Measurements from ENCODE around the gene EMILIN2.
A peak's percentile ranks its signal among the peaks of the same experiment; 100 is the strongest.

Gene EMILIN2

GRCh38 chr18:2908946-2909335, 62.1 kb downstream of the EMILIN2 start:
- Histone ChIP-seq H4K8ac (ENCODE audit: low read depth, low read length) (no peak overlapping the region), H3K27me3 (ENCODE audit: control insufficient read depth in 3 of 3, insufficient read depth in 3 of 3, low read depth in 1 of 3, low read length in 3 of 3) (peaks cover 0 to 28% (median 12%) of the 10 kb centered on the region in 3 experiments), H2BK15ac (ENCODE audit: low read length) (no peak overlapping the region), H3K36me3 (replicated peaks in 1 of 2; ENCODE audit: control insufficient read depth in 2 of 2, insufficient read depth in 2 of 2, low read length in 2 of 2) (peaks cover 9 to 15% of the 10 kb centered on the region in 2 donors), H2BK120ac (ENCODE audit: low read depth, low read length) (no peak overlapping the region), H3K9ac (ENCODE audit: low read depth, low read length, poor library complexity) (no peak overlapping the region), H3K27ac (replicated peaks; ENCODE audit: low read length) (no peak overlapping the region), H3K14ac (ENCODE audit: low read length) (no peak overlapping the region), H2BK5ac (ENCODE audit: low read length) (no peak overlapping the region), H3K4ac (ENCODE audit: low read length) (no peak overlapping the region), H3K4me3 (ENCODE audit: low read length in 2 of 2) (no peak overlapping the region), H3K23ac (ENCODE audit: low read depth, low read length, poor library complexity) (no peak overlapping the region), H2AK5ac (ENCODE audit: low read depth, low read length) (no peak overlapping the region), H3K79me1 (ENCODE audit: low read depth, low read length) (no peaks in the 10 kb centered on the region), H3K4me1 (ENCODE audit: control insufficient read depth in 2 of 2, insufficient read depth in 1 of 2, low read depth in 1 of 2, low read length in 2 of 2) (no peaks in the 10 kb centered on the region), H3K18ac (ENCODE audit: low read length) (no peak overlapping the region), H2AFZ (ENCODE audit: low read length) (no peak overlapping the region), H2BK12ac (ENCODE audit: low read length) (no peak overlapping the region), H4K91ac (ENCODE audit: low read depth, low read length, poor library complexity) (no peak overlapping the region), H3K9me3 (replicated peaks in 1 of 2; ENCODE audit: control insufficient read depth in 2 of 2, insufficient read depth in 1 of 2, low read depth in 1 of 2, low read length in 2 of 2) (peaks cover 0 to 7% of the 10 kb centered on the region in 2 donors), H3K4me2 (ENCODE audit: insufficient read depth, low read length, poor library complexity, severe bottlenecking) (no peak overlapping the region)
- no peak for DNase-seq (ENCODE audit: low spot score)
- WGBS, 2 donors (ENCODE audit: extremely low coverage in 2 of 2, insufficient read length in 2 of 2, insufficient replicate concordance in 1 of 2): no CpG with 5 or more reads among the region's 2 CpGs

DNA sequence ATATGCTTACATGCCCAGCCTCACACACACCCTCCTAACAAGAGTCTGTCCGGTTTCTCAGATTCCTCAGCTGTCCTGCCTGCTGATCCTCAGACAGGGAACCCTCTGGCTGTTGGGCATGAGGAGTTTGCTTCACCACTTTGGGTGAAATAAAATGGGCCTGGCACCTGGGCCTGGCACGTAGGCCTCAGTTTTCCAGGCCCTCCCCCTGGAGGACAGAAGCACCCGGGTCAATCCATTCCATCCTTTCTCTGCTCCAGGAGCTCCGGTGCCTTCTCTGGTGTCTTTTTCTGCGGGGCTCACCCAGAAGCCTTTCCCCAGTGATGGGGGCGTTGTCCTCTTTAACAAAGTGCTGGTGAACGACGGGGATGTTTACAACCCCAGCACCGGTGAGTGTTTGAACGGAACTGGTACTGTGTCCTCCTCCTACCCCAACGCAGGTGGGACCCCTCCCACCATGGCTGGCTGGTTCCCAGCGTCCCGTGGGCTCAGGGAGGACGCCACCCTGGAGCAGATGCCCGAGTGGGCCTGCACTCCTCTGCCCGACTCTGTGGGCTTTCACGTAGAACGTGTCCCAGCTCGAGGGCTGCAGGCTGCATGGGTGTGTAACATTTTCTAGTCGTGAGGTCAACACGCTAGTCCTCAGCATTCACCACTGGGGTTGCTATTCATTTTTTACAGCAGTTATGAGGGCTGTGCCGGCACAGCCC, 62.8 kb downstream of the EMILIN2 start:
- Histone ChIP-seq H3K9me3 (replicated peaks in 1 of 2; ENCODE audit: control insufficient read depth in 2 of 2, insufficient read depth in 1 of 2, low read depth in 1 of 2, low read length in 2 of 2) (peaks cover 0 to 5% of the 10 kb centered on the region in 2 donors), H3K14ac (ENCODE audit: low read length) (no peak overlapping the region), H2BK5ac (ENCODE audit: low read length) (no peak overlapping the region), H3K36me3 (replicated peaks in 1 of 2; ENCODE audit: control insufficient read depth in 2 of 2, insufficient read depth in 2 of 2, low read length in 2 of 2) (peaks cover 16 to 20% of the 10 kb centered on the region in 2 donors), H3K4me3 (ENCODE audit: low read length in 2 of 2) (no peak overlapping the region), H3K4ac (ENCODE audit: low read length) (no peak overlapping the region), H3K4me1 (ENCODE audit: control insufficient read depth in 2 of 2, insufficient read depth in 1 of 2, low read depth in 1 of 2, low read length in 2 of 2) (no peaks in the 10 kb centered on the region), H3K27ac (replicated peaks; ENCODE audit: low read length) (no peak overlapping the region), H4K8ac (ENCODE audit: low read depth, low read length) (no peak overlapping the region), H4K91ac (ENCODE audit: low read depth, low read length, poor library complexity) (no peak overlapping the region), H2BK120ac (ENCODE audit: low read depth, low read length) (no peak overlapping the region), H2BK12ac (ENCODE audit: low read length) (no peak overlapping the region), H3K27me3 (ENCODE audit: control insufficient read depth in 3 of 3, insufficient read depth in 3 of 3, low read depth in 1 of 3, low read length in 3 of 3) (peaks cover 0 to 22% (median 12%) of the 10 kb centered on the region in 3 experiments), H3K18ac (ENCODE audit: low read length) (no peak overlapping the region), H2AK5ac (ENCODE audit: low read depth, low read length) (no peak overlapping the region), H3K9ac (ENCODE audit: low read depth, low read length, poor library complexity) (no peak overlapping the region), H2BK15ac (ENCODE audit: low read length) (no peak overlapping the region), H3K23ac (ENCODE audit: low read depth, low read length, poor library complexity) (peak overlapping the region; percentile 44), H2AFZ (ENCODE audit: low read length) (no peak overlapping the region), H3K79me1 (ENCODE audit: low read depth, low read length) (no peaks in the 10 kb centered on the region), H3K4me2 (ENCODE audit: insufficient read depth, low read length, poor library complexity, severe bottlenecking) (no peak overlapping the region)
- DNase-seq (ENCODE audit: low spot score): no peak
- WGBS, 2 donors (ENCODE audit: extremely low coverage in 2 of 2, insufficient read length in 2 of 2, insufficient replicate concordance in 1 of 2): no CpG with 5 or more reads among the region's 22 CpGs

DNA sequence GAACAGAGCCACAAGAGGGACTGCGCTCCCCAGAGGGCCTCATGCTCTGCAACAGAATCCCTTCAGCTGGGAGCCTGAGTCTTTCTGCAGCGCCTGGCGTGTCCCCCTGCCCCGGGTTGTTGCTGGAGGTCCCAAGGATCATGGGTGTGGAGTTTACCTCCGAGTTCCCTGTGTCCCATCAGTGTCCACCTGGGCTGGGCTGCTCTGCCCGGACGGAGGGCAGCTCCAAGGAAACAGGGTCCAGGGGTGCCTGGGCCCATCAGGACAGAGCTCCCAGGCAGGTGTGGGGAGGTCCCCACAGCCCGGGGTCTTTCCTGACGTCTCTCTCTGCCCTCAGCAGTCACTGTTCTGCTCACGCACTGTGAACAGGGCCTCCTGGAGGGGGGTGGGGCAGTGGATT, 63.5 kb downstream of the EMILIN2 start:
- H3K14ac ChIP-seq (ENCODE audit: low read length): no peak overlapping the region
- no peak overlapping the region for H3K4ac ChIP-seq (ENCODE audit: low read length)
- H2AK5ac ChIP-seq (ENCODE audit: low read depth, low read length): no peak overlapping the region
- H3K4me2 ChIP-seq (ENCODE audit: insufficient read depth, low read length, poor library complexity, severe bottlenecking): no peak overlapping the region
- H3K4me1 ChIP-seq (ENCODE audit: control insufficient read depth in 2 of 2, insufficient read depth in 1 of 2, low read depth in 1 of 2, low read length in 2 of 2): no peaks in the 10 kb centered on the region
- no peak for DNase-seq (ENCODE audit: low spot score)
- H4K91ac ChIP-seq (ENCODE audit: low read depth, low read length, poor library complexity): no peak overlapping the region
- no peak overlapping the region for H3K9ac ChIP-seq (ENCODE audit: low read depth, low read length, poor library complexity)
- peaks cover 0 to 18% (median 12%) of the 10 kb centered on the region in 3 experiments for H3K27me3 ChIP-seq (ENCODE audit: control insufficient read depth in 3 of 3, insufficient read depth in 3 of 3, low read depth in 1 of 3, low read length in 3 of 3)
- no peak overlapping the region for H3K18ac ChIP-seq (ENCODE audit: low read length)
- H3K36me3 ChIP-seq (replicated peaks in 1 of 2; ENCODE audit: control insufficient read depth in 2 of 2, insufficient read depth in 2 of 2, low read length in 2 of 2): peaks cover 22 to 23% of the 10 kb centered on the region in 2 donors
- no peak overlapping the region for H2BK12ac ChIP-seq (ENCODE audit: low read length)
- no peak overlapping the region for H3K27ac ChIP-seq (replicated peaks; ENCODE audit: low read length)
- H3K4me3 ChIP-seq (ENCODE audit: low read length in 2 of 2): no peak overlapping the region
- H3K79me1 ChIP-seq (ENCODE audit: low read depth, low read length): no peaks in the 10 kb centered on the region
- H3K23ac ChIP-seq (ENCODE audit: low read depth, low read length, poor library complexity): no peak overlapping the region
- no peak overlapping the region for H2BK5ac ChIP-seq (ENCODE audit: low read length)
- H2AFZ ChIP-seq (ENCODE audit: low read length): no peak overlapping the region
- H2BK120ac ChIP-seq (ENCODE audit: low read depth, low read length): no peak overlapping the region
- WGBS, 2 donors (ENCODE audit: extremely low coverage in 2 of 2, insufficient read length in 2 of 2, insufficient replicate concordance in 1 of 2): no CpG with 5 or more reads among the region's 10 CpGs
- H4K8ac ChIP-seq (ENCODE audit: low read depth, low read length): no peak overlapping the region
- no peak overlapping the region for H2BK15ac ChIP-seq (ENCODE audit: low read length)
- H3K9me3 ChIP-seq (replicated peaks in 1 of 2; ENCODE audit: control insufficient read depth in 2 of 2, insufficient read depth in 1 of 2, low read depth in 1 of 2, low read length in 2 of 2): peaks cover 0 to 3% of the 10 kb centered on the region in 2 donors

- Histone ChIP-seq H2BK12ac (ENCODE audit: low read length) (no peak overlapping the region), H3K79me1 (ENCODE audit: low read depth, low read length) (no peaks in the 10 kb centered on the region), H3K27me3 (ENCODE audit: control insufficient read depth in 3 of 3, insufficient read depth in 3 of 3, low read depth in 1 of 3, low read length in 3 of 3) (peaks cover 0 to 17% (median 10%) of the 10 kb centered on the region in 3 experiments), H2BK5ac (ENCODE audit: low read length) (no peak overlapping the region), H3K14ac (ENCODE audit: low read length) (no peak overlapping the region), H3K9me3 (replicated peaks in 1 of 2; ENCODE audit: control insufficient read depth in 2 of 2, insufficient read depth in 1 of 2, low read depth in 1 of 2, low read length in 2 of 2) (peaks cover 0 to 3% of the 10 kb centered on the region in 2 donors), H3K4me1 (ENCODE audit: control insufficient read depth in 2 of 2, insufficient read depth in 1 of 2, low read depth in 1 of 2, low read length in 2 of 2) (no peaks in the 10 kb centered on the region), H3K4me3 (ENCODE audit: low read length in 2 of 2) (no peak overlapping the region), H3K4ac (ENCODE audit: low read length) (no peak overlapping the region), H3K36me3 (replicated peaks in 1 of 2; ENCODE audit: control insufficient read depth in 2 of 2, insufficient read depth in 2 of 2, low read length in 2 of 2) (peaks cover 23 to 28% of the 10 kb centered on the region in 2 donors), H4K91ac (ENCODE audit: low read depth, low read length, poor library complexity) (no peak overlapping the region), H3K27ac (replicated peaks; ENCODE audit: low read length) (no peak overlapping the region), H3K9ac (ENCODE audit: low read depth, low read length, poor library complexity) (no peak overlapping the region), H2BK120ac (ENCODE audit: low read depth, low read length) (no peak overlapping the region), H3K4me2 (ENCODE audit: insufficient read depth, low read length, poor library complexity, severe bottlenecking) (no peak overlapping the region), H2AFZ (ENCODE audit: low read length) (no peak overlapping the region), H2AK5ac (ENCODE audit: low read depth, low read length) (no peak overlapping the region), H2BK15ac (ENCODE audit: low read length) (no peak overlapping the region), H3K18ac (ENCODE audit: low read length) (no peak overlapping the region), H3K23ac (ENCODE audit: low read depth, low read length, poor library complexity) (no peak overlapping the region), H4K8ac (ENCODE audit: low read depth, low read length) (no peak overlapping the region)
- DNase-seq (ENCODE audit: low spot score): no peak
- no CpG with 5 or more reads among the region's 13 CpGs for WGBS, 2 donors (ENCODE audit: extremely low coverage in 2 of 2, insufficient read length in 2 of 2, insufficient replicate concordance in 1 of 2)
These were observed 64.1 kb downstream of the EMILIN2 start for GRCh38 chr18:2910751-2911425.

Measured in neuronal stem cell (in vitro differentiated cells).